GM18505 (cell line): ENCODE results near the gene SRGAP3.

Experiments used
- ATAC-seq: cut with Tn5 transposase; IDR thresholded peaks from one replicate; pipeline ENCODE4 v1.9.1; 2021; ENCODE audit not compliant: unreplicated experiment
- POLR2A ChIP-seq: IDR thresholded peaks from 4 replicates; pipeline ENCODE4 v1.6.1; 2011; ENCODE audit warnings: borderline replicate concordance; ENCODE audit not compliant: insufficient read depth, insufficient read length; ENCODE audit errors: extremely low read depth

Gene SRGAP3

DNA sequence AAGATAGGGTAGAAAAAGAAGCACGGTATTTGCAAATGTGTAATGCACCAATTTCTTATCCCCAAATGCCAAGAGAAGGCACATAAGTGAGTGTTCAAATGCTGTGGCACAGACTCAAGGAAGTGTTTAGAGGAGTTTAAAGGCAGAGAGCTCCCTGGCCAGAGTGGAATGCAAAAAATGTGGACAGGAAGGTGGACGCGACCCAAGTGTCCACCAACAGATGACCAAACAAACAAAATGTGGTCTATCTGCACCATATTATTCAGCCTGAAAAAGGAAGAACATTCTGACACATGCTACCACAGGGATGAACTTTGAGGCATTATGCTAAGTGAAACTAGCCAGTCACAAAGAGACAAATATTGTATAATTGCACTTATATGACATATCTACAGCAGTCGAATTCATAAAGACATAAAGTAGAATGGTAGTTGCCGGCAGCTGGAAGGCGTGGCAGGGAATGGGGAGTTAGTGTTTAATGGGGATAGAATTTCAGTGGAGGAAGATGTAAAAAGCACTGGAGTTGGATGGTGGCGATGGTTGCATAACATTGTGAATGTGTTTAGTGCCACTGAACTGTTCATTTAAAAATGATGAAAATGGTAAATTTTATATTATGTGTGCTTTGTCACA is 126.6 kb downstream of the SRGAP3 start:
- TF ChIP-seq POLR2A, result no peak
- ATAC-seq, result no peak

- ATAC-seq, result no peak
- TF ChIP-seq POLR2A, result no peak
Observed at GRCh38 chr3:9121366-9122001, 128.0 kb downstream of the SRGAP3 start.

DNA sequence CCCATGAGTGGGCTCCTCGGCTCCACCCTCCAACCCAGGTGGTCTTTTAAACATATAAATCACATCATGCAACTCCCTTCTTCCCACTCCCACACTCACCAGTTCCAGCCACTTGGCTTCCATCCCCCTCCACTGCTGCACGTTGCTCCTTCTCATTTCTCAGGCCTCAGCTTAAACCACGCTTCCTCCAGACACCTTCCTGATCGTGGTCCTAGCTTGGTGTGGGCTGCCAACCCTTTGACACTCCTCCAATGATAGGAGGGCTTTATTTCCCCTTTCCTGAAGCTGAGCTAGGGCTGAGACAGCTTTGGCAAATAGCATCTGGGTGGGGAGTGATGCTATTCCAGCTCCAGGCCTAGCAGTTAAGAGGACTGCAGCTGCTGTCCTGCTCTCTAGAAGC is 130.1 kb downstream of the SRGAP3 start:
- ATAC-seq, result no peak
- TF ChIP-seq POLR2A, result no peak

DNA sequence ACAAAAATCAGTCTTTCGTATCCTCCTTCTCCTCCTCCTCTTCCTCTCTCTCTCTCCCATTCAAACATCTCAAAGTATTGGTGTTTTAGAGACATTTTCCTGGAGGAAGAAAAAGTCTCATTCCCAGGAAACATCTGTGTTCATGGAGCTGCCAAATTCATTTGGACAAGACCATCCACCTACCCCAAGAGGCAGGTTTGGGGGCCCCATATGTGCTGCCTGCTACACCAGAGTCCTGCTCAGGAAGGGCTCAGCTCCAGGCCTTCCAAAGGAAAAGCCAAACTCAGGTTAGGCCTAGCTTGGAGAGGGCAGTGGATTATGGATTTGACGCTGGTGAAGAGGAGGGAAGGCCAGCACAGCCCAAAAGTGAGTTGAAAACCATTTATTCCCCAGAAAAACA is 131.2 kb downstream of the SRGAP3 start:
- no peak for ATAC-seq
- TF ChIP-seq POLR2A, result no peak

- no peak for TF ChIP-seq POLR2A
- ATAC-seq, result no peak
Observed at GRCh38 chr3:9117220-9117619, 132.2 kb downstream of the SRGAP3 start.

DNA sequence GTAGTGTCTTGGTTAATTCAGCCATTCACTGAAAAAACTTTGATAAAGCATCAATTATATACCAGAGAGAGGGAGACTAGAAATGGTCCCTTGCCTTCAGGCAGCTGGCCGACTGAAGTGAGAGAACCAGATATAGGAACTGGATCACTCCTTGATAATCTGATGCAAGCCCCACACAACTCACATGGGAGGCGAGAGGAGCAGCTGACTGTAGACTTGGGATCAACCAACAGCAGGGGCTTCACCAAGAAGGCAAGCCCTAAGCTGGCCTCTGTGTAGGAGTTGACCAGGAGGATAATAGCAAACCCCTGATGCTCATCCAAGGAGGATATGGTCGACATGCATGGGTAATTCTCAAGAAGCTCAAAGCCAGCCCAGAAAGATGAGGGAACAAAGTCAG is 133.1 kb downstream of the SRGAP3 start:
- TF ChIP-seq POLR2A, result no peak
- no peak for ATAC-seq

- no peak for TF ChIP-seq POLR2A
- ATAC-seq, result no peak
Observed at GRCh38 chr3:9115336-9115735, 134.1 kb downstream of the SRGAP3 start.

DNA sequence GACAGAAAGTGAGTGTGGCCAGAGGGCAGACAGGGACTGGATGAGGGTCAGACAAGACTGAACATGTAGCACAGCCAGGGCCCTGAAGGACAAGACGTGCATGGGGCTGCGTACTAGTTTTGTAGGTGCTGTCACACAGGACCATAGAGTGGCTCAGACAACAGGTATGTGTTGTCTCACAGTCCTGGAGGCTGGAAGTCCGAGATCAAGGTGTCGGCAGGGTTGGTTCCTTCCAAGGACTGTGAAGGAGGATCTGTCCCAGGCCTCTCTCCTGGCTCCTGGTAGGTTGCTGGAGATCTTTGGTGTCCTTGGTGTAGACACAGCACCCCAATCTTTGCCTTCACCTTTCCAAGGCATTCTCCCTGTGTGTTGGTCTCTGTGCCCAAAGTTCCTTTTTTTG is 136.4 kb downstream of the SRGAP3 start:
- no peak for TF ChIP-seq POLR2A
- ATAC-seq, result no peak

DNA sequence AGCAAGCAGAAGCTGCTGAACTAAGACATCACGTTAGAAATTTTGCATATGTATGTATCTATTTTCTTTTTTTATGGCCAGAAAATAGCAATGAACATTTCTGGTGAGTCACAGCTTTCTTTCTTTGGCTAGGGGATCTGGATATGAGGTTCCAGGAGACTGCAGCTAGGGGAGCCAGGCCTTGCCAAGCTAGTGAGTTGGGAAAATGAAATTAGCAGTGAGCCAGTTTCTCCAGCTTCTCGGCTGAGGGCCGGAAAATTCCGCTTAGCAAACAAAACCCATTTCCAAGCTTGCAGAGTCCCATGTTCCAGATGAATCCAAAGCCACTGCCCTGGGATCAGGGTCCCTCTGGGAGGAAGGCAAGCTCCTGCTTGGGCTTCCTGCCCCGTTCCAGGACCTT is 137.6 kb downstream of the SRGAP3 start:
- ATAC-seq, result no peak

GRCh38 chr3:9111417-9111816 is 138.0 kb downstream of the SRGAP3 start:
- no peak for TF ChIP-seq POLR2A
- ATAC-seq, result no peak

More for the DNA sequence above, 137.6 kb downstream of the SRGAP3 start:
- TF ChIP-seq POLR2A, result no peak

DNA sequence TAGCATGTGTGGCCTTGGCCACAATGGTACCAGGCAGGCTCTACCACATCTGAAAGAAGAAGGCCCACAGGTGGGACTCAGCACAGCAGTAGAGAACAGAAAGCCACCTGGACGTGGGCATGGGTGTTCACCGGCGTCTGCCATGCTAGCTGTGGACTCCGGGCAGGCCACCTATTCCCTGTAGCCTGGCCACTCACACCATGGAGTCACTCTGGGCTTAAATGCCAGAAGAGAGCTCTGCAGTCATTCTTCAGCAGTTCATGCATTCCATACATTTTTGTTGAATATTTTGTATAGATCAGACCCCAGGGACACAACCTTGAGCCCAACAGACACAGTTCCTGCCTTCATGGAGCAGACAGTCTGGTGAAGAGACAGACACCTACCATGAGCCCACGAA is 138.6 kb downstream of the SRGAP3 start:
- TF ChIP-seq POLR2A, result no peak
- no peak for ATAC-seq

- no peak for TF ChIP-seq POLR2A
- no peak for ATAC-seq
Observed at GRCh38 chr3:9110316-9110715, 139.1 kb downstream of the SRGAP3 start.

GRCh38 chr3:9109568-9109914 is 139.9 kb downstream of the SRGAP3 start:
- no peak for TF ChIP-seq POLR2A
- ATAC-seq, result no peak

- ATAC-seq, result no peak
- no peak for TF ChIP-seq POLR2A
Observed at GRCh38 chr3:9108876-9109567, 140.4 kb downstream of the SRGAP3 start.
